H1 (cell line): ENCODE data around the gene HDAC7. TPM values are rescaled to one million over a fixed set of nuclear protein-coding genes. Genes with fewer than 3 reads are reported as not detected.

Source experiments
- polyA plus RNA-seq, 7 experiments: library from polyadenylated mRNA; depleted of rRNA in 3 of 7; stranded (reverse) in 5 of 7; unstranded in 2 of 7; fragments of >200 nt in 5 of 7; fragments of 200-250 nt in 2 of 7; gene quantifications; 1 replicate in 5 of 7; 2 replicates in 1 of 7; 4 replicates in 1 of 7; pipeline versions ENCODE4 v1.2.1 to v1.2.3, GENCODE V29; 2011 to 2013; ENCODE audit warnings: missing spikeins in 2 of 7, mixed read lengths in 2 of 7
- total RNA-seq: library from RNA; stranded (reverse); fragmentation: NEBNext Ultra II Directional; extraction: Animal tissue kit (Norgen Biotek cat#: 25700); gene quantifications from 2 replicates; pipeline ENCODE4 v1.2.1, GENCODE V29; 2021

Gene HDAC7
- total and polyA plus RNA-seq, 2 of the 8 experiments (the other 6 are each of a cell fraction or from before 2014, with no cell fraction given): 25.5 to 84.9 TPM

Other genes starting within 250 kb of the HDAC7 start
- 49.6 and 60.5 TPM in 2 replicates for gene RPAP3, start 113.9 kb downstream of the HDAC7 start, total RNA-seq
- 3.1 and 6.4 TPM in 2 replicates for gene RPAP3, start 113.9 kb downstream of the HDAC7 start, polyA plus RNA-seq (2011; rRNA removed)
- not detected in 2 replicates for gene ENDOU, start 94.4 kb downstream of the HDAC7 start, total RNA-seq
- gene ENDOU, start 94.4 kb downstream of the HDAC7 start, polyA plus RNA-seq (2011; rRNA removed): not detected in 2 replicates
- gene RAPGEF3, start 61.0 kb downstream of the HDAC7 start, total RNA-seq: 6.7 and 9.4 TPM in 2 replicates
- 5.0 and 5.2 TPM in 2 replicates for gene RAPGEF3, start 61.0 kb downstream of the HDAC7 start, polyA plus RNA-seq (2011; rRNA removed)
- gene SLC48A1, start 46.7 kb downstream of the HDAC7 start, total RNA-seq: 14.0 and 14.1 TPM in 2 replicates
- 9.5 and 12.1 TPM in 2 replicates for gene SLC48A1, start 46.7 kb downstream of the HDAC7 start, polyA plus RNA-seq (2011; rRNA removed)
- gene VDR, start 85.1 kb upstream of the HDAC7 start, total RNA-seq: 0.34 and 0.65 TPM in 2 replicates
- 0.44 and 0.58 TPM in 2 replicates for gene VDR, start 85.1 kb upstream of the HDAC7 start, polyA plus RNA-seq (2011; rRNA removed)
- gene TMEM106C, start 143.7 kb upstream of the HDAC7 start, total RNA-seq: 36.6 and 37.0 TPM in 2 replicates
- gene TMEM106C, start 143.7 kb upstream of the HDAC7 start, polyA plus RNA-seq (2011; rRNA removed): 35.7 and 45.3 TPM in 2 replicates
- 11.7 and 14.6 TPM in 2 replicates for gene COL2A1, start 184.6 kb upstream of the HDAC7 start, total RNA-seq
- gene COL2A1, start 184.6 kb upstream of the HDAC7 start, polyA plus RNA-seq (2011; rRNA removed): 4.2 and 8.8 TPM in 2 replicates